BJ (cell line): ENCODE results near the gene METTL23. TPM values are rescaled to one million over a fixed set of nuclear protein-coding genes. Genes with fewer than 3 reads are reported as not detected.

Experiments
- CTCF ChIA-PET: fragments of 350-600 bp; formaldehyde crosslinking; extraction: SDS; loops from one replicate; lab custom pipeline; 2021; ENCODE audit warnings: antibody characterized with exemption, inconsistent platforms; lab: Yijun Ruan, JAX
- POLR2A ChIA-PET: fragments of 300-600 bp; sonication (Branson Sonifier 250); formaldehyde crosslinking; extraction: SDS; loops from one replicate; lab custom pipeline; 2021; ENCODE audit warnings: antibody characterized with exemption; lab: Charles Lee
- DNase-seq: peaks from one replicate; pipeline ENCODE4 v3.0.0-alpha.2; 2011; ENCODE audit warnings: low read depth
- H3K27me3 ChIP-seq: 2 replicates; pipeline ENCODE4 v1.6.0; 2011; ENCODE audit warnings: low read length; ENCODE audit not compliant: control insufficient read depth, insufficient read depth
- H3K36me3 ChIP-seq: 2 replicates; pipeline ENCODE4 v1.5.1; 2011; ENCODE audit warnings: low read length; ENCODE audit not compliant: control insufficient read depth, insufficient read depth
- H3K4me3 ChIP-seq: 2 replicates; pipeline ENCODE4 v1.5.1; 2011; ENCODE audit warnings: low read depth, mild to moderate bottlenecking, control low read depth, low read length
- polyA minus RNA-seq: library from RNA; depleted of rRNA, polyadenylated mRNA; stranded (reverse); fragments of >200 nt; gene quantifications from 2 replicates; pipeline ENCODE4 v1.2.3, GENCODE V29; 2011; rRNA and poly(A)+ RNA removed
- polyA plus RNA-seq: library from polyadenylated mRNA; depleted of rRNA; stranded (reverse); fragments of >200 nt; gene quantifications from 2 replicates; pipeline ENCODE4 v1.2.3, GENCODE V29; 2011; rRNA removed
- TF ChIP-seq, protein P1 (sequence below): IDR thresholded peaks from 2 replicates; pipeline ENCODE4 v1.5.1; 2011; ENCODE audit warnings: low read depth, mild to moderate bottlenecking, control low read depth, inconsistent platforms, low read length, moderate library complexity; ENCODE audit not compliant: insufficient read depth

The METTL23 gene, protein sequence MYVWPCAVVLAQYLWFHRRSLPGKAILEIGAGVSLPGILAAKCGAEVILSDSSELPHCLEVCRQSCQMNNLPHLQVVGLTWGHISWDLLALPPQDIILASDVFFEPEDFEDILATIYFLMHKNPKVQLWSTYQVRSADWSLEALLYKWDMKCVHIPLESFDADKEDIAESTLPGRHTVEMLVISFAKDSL
- polyA plus RNA-seq (35.0 and 49.8 TPM in 2 replicates), polyA minus RNA-seq (4.6 and 8.5 TPM in 2 replicates)

DNA sequence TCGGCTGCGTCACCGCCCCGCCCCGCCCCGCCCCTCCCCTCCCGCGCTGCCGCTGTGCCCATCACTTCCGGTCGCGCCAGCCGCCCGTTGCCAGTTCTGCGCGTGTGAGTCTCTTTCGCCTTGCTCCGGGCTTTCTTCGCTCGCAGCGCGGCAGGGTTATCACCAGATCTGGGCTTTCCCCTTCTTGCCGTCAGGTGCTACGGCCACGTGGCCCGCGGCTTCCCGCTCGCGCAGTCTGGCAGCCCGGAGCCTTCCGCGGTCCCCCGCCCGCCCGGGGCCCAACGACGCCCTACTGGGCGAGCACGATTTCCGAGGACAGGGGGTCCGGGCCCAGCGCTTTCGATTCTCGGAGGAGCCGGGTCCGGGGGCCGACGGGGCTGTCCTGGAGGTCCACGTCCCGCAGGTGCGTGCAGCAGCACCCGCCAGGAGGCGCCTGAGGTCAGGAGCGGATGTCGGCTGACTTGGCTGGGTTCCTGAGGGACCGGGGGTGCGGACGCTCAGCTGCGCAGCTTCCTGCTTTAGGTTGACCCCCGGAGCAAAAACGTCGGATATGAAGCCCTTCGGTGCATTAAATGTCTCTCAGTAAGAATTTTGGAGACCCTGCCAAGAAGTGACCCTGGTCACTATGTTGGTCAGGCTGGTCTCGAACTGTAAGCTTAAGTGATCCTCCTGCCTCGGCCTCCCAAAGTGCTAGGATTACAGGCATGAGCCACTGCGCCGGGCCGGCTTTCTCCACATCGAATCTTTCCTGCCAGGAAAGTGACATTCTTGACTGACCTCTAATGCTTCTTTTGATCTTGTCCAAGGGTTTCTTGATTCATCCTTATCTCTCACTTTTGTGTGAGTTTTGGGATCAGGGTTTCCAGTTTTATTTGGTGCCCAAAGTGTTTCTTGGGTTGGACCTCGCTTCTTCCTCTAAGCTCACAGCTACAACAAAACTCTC, at the start of gene METTL23:
METTL23 (plus strand) TSS at position 64 of the 943 bp plus-strand sequence. CDS start 2,872 bp downstream, outside the sequence.
- H3K36me3 ChIP-seq, result peaks cover 4% of the 10 kb centered on the region
- no peaks in the 10 kb centered on the region for H3K27me3 ChIP-seq
- ChIA-PET CTCF (interaction anchor here (0.6 to 3.9 kb wide), 11 partner anchors 8 to 613 kb away, joined by 3 to 25 read pairs (median 5); partner anchors contain the start of gene MGAT5B), POLR2A (no interaction called here)
- no peak for DNase-seq
- peak within 1 kb of the TSS; percentile 93 for H3K4me3 ChIP-seq
- TF ChIP-seq, protein P1, sequence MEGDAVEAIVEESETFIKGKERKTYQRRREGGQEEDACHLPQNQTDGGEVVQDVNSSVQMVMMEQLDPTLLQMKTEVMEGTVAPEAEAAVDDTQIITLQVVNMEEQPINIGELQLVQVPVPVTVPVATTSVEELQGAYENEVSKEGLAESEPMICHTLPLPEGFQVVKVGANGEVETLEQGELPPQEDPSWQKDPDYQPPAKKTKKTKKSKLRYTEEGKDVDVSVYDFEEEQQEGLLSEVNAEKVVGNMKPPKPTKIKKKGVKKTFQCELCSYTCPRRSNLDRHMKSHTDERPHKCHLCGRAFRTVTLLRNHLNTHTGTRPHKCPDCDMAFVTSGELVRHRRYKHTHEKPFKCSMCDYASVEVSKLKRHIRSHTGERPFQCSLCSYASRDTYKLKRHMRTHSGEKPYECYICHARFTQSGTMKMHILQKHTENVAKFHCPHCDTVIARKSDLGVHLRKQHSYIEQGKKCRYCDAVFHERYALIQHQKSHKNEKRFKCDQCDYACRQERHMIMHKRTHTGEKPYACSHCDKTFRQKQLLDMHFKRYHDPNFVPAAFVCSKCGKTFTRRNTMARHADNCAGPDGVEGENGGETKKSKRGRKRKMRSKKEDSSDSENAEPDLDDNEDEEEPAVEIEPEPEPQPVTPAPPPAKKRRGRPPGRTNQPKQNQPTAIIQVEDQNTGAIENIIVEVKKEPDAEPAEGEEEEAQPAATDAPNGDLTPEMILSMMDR, result peak; percentile 84

DNA sequence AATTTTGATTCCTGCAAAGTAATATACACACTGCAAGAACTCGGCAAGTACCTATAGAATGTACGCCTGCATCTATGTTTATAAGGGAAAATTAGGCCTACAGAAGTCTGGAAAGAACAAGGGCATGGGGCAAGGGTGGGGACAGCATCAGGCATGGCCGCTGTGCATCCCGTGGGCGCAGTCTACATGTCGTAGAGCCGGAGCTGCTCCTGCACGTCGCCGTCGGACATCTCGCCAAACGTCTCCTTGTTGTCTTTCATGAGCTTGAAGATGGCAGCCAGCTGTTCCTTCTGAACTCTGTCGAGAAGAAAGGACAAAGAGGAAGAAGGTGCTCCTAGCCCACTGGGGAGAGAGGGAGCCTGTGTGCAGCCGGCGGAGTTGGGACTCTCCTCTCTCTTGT, 49.2 kb upstream of the METTL23 start:
- DNase-seq, result no peak
- Histone ChIP-seq H3K4me3 (no peak overlapping the region), H3K27me3 (no peaks in the 10 kb centered on the region), H3K36me3 (peaks cover 21% of the 10 kb centered on the region)
- CTCF ChIA-PET, result interaction anchor here (0.7 to 1.2 kb wide), 3 partner anchors 13 to 118 kb away, joined by 3 to 4 read pairs (median 3); no protein-coding TSS in a partner anchor
- TF ChIP-seq, protein P1, result no peak
- POLR2A ChIA-PET, result no interaction called here

DNA sequence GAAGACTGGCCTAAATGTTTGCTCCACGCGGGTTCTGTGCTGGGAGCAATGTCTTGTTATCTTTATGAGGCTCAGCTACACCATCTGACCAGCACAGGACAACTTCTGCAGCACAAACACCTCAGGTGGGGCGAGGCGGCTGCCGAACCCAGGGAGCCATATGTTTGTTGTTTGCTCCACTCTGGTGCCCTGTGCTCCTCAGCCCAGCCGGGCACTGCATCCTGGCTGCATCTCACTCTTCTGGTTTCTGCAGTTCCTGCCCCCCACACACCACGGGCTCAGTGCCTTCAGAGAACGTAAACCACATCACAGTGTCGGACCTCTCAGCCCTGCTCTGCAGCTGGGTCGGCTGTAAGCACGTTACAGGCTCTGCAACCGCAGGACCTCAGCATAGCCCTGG, 48.3 kb upstream of the METTL23 start:
- H3K4me3 ChIP-seq, result no peak overlapping the region
- ChIA-PET CTCF (interaction anchor here (1.2 to 1.5 kb wide), 2 partner anchors 13 to 156 kb away, joined by 4 read pairs; no protein-coding TSS in a partner anchor), POLR2A (no interaction called here)
- peaks cover 26% of the 10 kb centered on the region for H3K36me3 ChIP-seq
- no peak for DNase-seq
- no peaks in the 10 kb centered on the region for H3K27me3 ChIP-seq
- TF ChIP-seq, protein P1, result no peak

DNA sequence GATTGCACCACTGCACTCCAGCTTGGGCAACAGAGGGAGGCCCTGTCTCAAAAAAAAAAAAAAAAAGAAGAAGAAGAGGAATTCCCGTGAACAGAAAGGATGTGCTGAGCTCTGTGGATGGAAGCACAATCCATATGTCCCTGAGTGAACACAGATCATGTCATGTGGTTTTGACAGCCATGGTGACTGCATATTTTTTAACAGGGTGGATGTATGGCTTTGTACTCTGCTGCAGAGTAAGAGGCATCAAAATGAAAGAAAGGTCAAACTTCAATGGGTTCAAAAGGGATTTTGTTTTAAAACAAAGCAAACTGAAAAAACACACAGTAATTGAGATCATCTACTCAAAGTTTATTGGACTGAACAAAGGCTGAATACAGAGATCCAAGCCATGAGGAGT, 47.4 kb upstream of the METTL23 start:
- no peaks in the 10 kb centered on the region for H3K27me3 ChIP-seq
- no peak for DNase-seq
- POLR2A ChIA-PET, result interaction anchor here (0.6 kb wide), 1 partner anchor 117 kb away, joined by 6 read pairs; no protein-coding TSS in a partner anchor
- peaks cover 31% of the 10 kb centered on the region for H3K36me3 ChIP-seq
- CTCF ChIA-PET, result interaction anchor here (1.5 kb wide), 1 partner anchor 157 kb away, joined by 4 read pairs; no protein-coding TSS in a partner anchor
- H3K4me3 ChIP-seq, result no peak overlapping the region
- TF ChIP-seq, protein P1, result no peak
